Activated CD4-positive, alpha-beta memory T cell treated with anti-CD3 and anti-CD28 coated beads for 36 hours (primary cell): ENCODE results near the gene MGP. TPM values are rescaled to one million over a fixed set of nuclear protein-coding genes. Genes with fewer than 3 reads are reported as not detected.

Experiments used
- CTCF ChIA-PET: fragments of 350-600 bp; sonication (Branson Sonifier 250); formaldehyde crosslinking; loops from one replicate; lab custom pipeline; 2021; ENCODE audit warnings: antibody characterized with exemption, inconsistent platforms; lab: Charles Lee
- POLR2A ChIA-PET: fragments of 350-600 bp; sonication (Branson Sonifier 250); formaldehyde crosslinking; loops from one replicate; lab custom pipeline; 2021; ENCODE audit warnings: antibody characterized with exemption; lab: Charles Lee
- DNase-seq: peaks from one replicate; pipeline ENCODE4 v3.0.0-alpha.2; 2020
- H3K27ac Mint-ChIP-seq: one replicate; pipeline ENCODE4 v1.8.0; 2021; ENCODE audit warnings: mixed read lengths
- H3K27me3 Mint-ChIP-seq: one replicate; pipeline ENCODE4 v1.8.0; 2021; ENCODE audit warnings: mixed read lengths
- H3K36me3 Mint-ChIP-seq: one replicate; pipeline ENCODE4 v1.8.0; 2021; ENCODE audit warnings: mixed read lengths
- H3K4me1 Mint-ChIP-seq: one replicate; pipeline ENCODE4 v1.8.0; 2021; ENCODE audit warnings: low read depth, mixed read lengths
- H3K4me3 Mint-ChIP-seq: one replicate; pipeline ENCODE4 v1.8.0; 2021; ENCODE audit warnings: mild to moderate bottlenecking, mixed read lengths
- H3K9me3 Mint-ChIP-seq: one replicate; pipeline ENCODE4 v1.8.0; 2021; ENCODE audit warnings: mixed read lengths
- intact Hi-C: fragments of 100-400 bp; cut with micrococcal nuclease; formaldehyde crosslinking; loops from one replicate; pipeline ENCODE4 v1.15.1; 2023
- total RNA-seq, 2 experiments: library from RNA; stranded (reverse); gene quantifications; one replicate each; pipeline ENCODE4 v1.2.3, GENCODE V29; 2021

The MGP gene
- total RNA-seq, 2 experiments from 2014 or later = not detected

- DNase-seq = no peak
- no peak overlapping the region for H3K4me3 Mint-ChIP-seq
- POLR2A ChIA-PET = no interaction called here
- intact Hi-C loops = no loop called here
- H3K4me1 Mint-ChIP-seq = no peaks in the 10 kb centered on the region
- CTCF ChIA-PET = interaction anchor here (1.3 to 2.0 kb wide), 3 partner anchors 144 to 371 kb away, joined by 3 to 6 read pairs (median 5); partner anchors contain the start of gene RERG
- H3K27me3 Mint-ChIP-seq = no peaks in the 10 kb centered on the region
- H3K9me3 Mint-ChIP-seq = no peaks in the 10 kb centered on the region
- no peaks in the 10 kb centered on the region for H3K36me3 Mint-ChIP-seq
- H3K27ac Mint-ChIP-seq = no peak overlapping the region
Observed at GRCh38 chr12:14850929-14851663, 34.6 kb downstream of the MGP start.

GRCh38 chr12:14849661-14850060 lies 36.0 kb downstream of the MGP start:
- Mint-ChIP-seq H3K36me3 (no peaks in the 10 kb centered on the region), H3K4me1 (no peaks in the 10 kb centered on the region), H3K9me3 (no peaks in the 10 kb centered on the region), H3K4me3 (no peak overlapping the region), H3K27ac (no peak overlapping the region), H3K27me3 (no peaks in the 10 kb centered on the region)
- ChIA-PET CTCF (interaction anchor here (1.3 to 7.0 kb wide), 4 partner anchors 126 to 372 kb away, joined by 3 to 121 read pairs (median 14); partner anchors contain the start of gene RERG), POLR2A (no interaction called here)
- no peak for DNase-seq
- intact Hi-C loops = no loop called here

DNA sequence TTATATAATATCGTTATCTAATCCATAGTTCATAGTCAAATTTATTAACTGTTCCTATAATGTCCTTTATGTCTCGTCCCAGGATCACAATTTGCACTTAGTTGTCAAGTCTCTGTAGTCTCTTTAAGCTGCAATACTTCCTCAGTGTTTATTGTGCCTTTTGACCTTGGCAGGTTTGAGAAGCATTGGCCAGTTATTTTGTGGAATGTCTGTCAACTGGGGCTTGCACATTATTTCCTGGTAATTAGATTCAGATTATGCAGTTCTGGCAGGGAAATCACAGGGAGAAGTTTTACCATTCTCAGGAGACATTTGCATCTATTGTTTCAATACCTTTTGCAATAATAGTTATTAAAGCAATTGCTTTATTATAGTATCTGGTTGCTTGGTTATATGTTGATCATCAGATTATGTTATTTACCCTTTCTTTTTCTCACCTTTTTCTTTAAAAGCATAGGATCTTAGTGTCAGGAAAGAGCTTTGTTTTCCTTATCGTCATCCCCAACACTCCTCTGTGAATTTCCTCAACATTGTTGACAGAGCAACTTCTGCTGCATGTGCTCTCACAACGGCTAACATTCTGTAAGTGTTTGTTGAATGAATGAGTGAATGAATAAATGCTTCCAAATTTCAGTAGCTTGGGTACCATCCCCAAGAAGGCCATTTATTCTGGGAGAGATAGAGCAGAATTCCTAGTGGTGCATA lies 38.6 kb downstream of the MGP start:
- H3K27me3 Mint-ChIP-seq = no peaks in the 10 kb centered on the region
- CTCF ChIA-PET = interaction anchor here (1.0 to 7.0 kb wide), 5 partner anchors 124 to 374 kb away, joined by 3 to 121 read pairs (median 10); partner anchors contain the start of gene RERG
- no peak for DNase-seq
- POLR2A ChIA-PET = no interaction called here
- H3K4me3 Mint-ChIP-seq = no peak overlapping the region
- H3K36me3 Mint-ChIP-seq = no peaks in the 10 kb centered on the region
- H3K4me1 Mint-ChIP-seq = no peaks in the 10 kb centered on the region
- intact Hi-C loops = loop anchor here (2.0 kb wide), 1 partner anchor 54 kb away; no protein-coding TSS in a partner anchor
- no peak overlapping the region for H3K27ac Mint-ChIP-seq
- no peaks in the 10 kb centered on the region for H3K9me3 Mint-ChIP-seq

DNA sequence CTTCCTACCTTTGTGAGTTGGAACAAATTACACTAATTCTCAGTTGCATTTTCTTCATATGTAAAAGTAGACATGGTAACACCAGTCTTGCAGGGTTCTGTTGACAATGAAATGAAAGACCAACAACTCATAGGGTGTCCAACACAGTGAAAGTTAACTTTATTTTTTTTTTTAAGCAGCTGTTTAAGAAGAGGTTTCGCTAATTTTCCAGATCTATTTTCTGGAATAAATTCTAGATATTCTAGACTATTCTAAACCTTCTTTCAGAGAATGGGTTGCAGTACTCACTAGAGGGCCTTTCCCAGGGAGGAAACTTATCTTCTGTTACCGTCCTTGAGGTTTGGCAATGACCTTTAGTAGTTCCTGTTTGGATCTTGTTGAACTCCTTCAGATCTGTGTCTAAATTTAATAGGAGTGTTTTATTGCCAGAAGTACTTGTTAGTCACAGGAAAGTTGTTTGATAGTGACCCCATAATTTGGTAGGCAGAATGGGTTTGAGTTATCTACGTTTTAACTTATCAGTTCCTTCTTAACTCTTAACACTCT lies 39.5 kb downstream of the MGP start:
- ChIA-PET POLR2A (no interaction called here), CTCF (interaction anchor here (0.5 to 7.0 kb wide), 19 partner anchors 9 to 375 kb away, joined by 3 to 121 read pairs (median 4); partner anchors contain the start of gene RERG)
- Mint-ChIP-seq H3K9me3 (no peaks in the 10 kb centered on the region), H3K27me3 (no peaks in the 10 kb centered on the region), H3K36me3 (no peaks in the 10 kb centered on the region), H3K27ac (no peak overlapping the region), H3K4me1 (no peaks in the 10 kb centered on the region), H3K4me3 (no peak overlapping the region)
- DNase-seq = no peak
- intact Hi-C loops = loop anchor here (2.0 kb wide), 1 partner anchor 55 kb away; no protein-coding TSS in a partner anchor

DNA sequence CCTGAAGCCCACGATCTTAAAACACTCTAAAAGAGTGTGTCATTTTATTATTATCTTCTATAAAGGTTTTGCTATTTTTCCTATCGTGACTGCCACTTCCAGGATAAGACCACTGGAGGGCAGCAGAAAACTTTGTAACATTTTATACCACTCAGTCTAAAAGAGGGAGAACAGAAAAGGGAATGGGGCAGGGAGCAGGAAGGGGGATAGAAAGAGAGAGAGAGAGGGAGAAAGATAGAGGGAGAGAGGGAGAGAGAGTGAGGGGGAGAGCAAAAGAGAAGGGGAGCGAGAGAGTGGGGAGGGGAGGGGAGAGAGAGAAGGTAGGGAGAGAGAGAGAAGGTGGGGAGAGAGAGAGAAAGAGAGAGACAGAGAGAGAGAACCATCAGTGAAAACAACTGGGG lies 40.3 kb downstream of the MGP start:
- H3K4me3 Mint-ChIP-seq = no peak overlapping the region
- peak; percentile 43 for DNase-seq
- CTCF ChIA-PET = interaction anchor here (0.6 to 7.0 kb wide), 15 partner anchors 8 to 376 kb away, joined by 3 to 121 read pairs (median 4); partner anchors contain the start of gene RERG
- no peaks in the 10 kb centered on the region for H3K36me3 Mint-ChIP-seq
- intact Hi-C loops = loop anchor here (1.0 to 2.0 kb wide), 3 partner anchors 122 to 375 kb away; partner anchors contain the start of gene RERG
- no peaks in the 10 kb centered on the region for H3K27me3 Mint-ChIP-seq
- no peaks in the 10 kb centered on the region for H3K9me3 Mint-ChIP-seq
- POLR2A ChIA-PET = no interaction called here
- H3K4me1 Mint-ChIP-seq = no peaks in the 10 kb centered on the region
- no peak overlapping the region for H3K27ac Mint-ChIP-seq

- no peaks in the 10 kb centered on the region for H3K36me3 Mint-ChIP-seq
- ChIA-PET CTCF (interaction anchor here (0.6 to 7.0 kb wide), 8 partner anchors 9 to 425 kb away, joined by 3 to 121 read pairs (median 5); partner anchors contain the start of gene RERG), POLR2A (no interaction called here)
- DNase-seq = no peak
- no peaks in the 10 kb centered on the region for H3K9me3 Mint-ChIP-seq
- H3K4me3 Mint-ChIP-seq = no peak overlapping the region
- intact Hi-C loops = loop anchor here (2.0 kb wide), 1 partner anchor 376 kb away; the partner anchor contains the start of gene RERG
- H3K27me3 Mint-ChIP-seq = peaks cover 5% of the 10 kb centered on the region
- H3K4me1 Mint-ChIP-seq = no peaks in the 10 kb centered on the region
- H3K27ac Mint-ChIP-seq = no peak overlapping the region
Observed at GRCh38 chr12:14844401-14844800, 41.3 kb downstream of the MGP start.

- Mint-ChIP-seq H3K27me3 (peaks cover 6% of the 10 kb centered on the region), H3K4me1 (no peaks in the 10 kb centered on the region), H3K36me3 (no peaks in the 10 kb centered on the region), H3K4me3 (no peak within 1 kb of the TSS), H3K27ac (no peak within 1 kb of the TSS), H3K9me3 (no peaks in the 10 kb centered on the region)
- ChIA-PET POLR2A (no interaction called here), CTCF (interaction anchor here (2.0 to 7.0 kb wide), 2 partner anchors 151 to 154 kb away, joined by 6 to 121 read pairs; no protein-coding TSS in a partner anchor)
- no peak for DNase-seq
- intact Hi-C loops = no loop called here
Observed at GRCh38 chr12:14843425-14843887, 42.2 kb downstream of the MGP start, which contains the start of gene ART4. TSS of gene ART4 (minus strand) at chr12:14843526. CDS start at chr12:14843113, 413 bp downstream.

GRCh38 chr12:14842315-14842714 lies 43.3 kb downstream of the MGP start:
- Mint-ChIP-seq H3K27ac (no peak overlapping the region), H3K9me3 (no peaks in the 10 kb centered on the region), H3K27me3 (peaks cover 7% of the 10 kb centered on the region), H3K4me3 (no peak overlapping the region), H3K36me3 (no peaks in the 10 kb centered on the region), H3K4me1 (no peaks in the 10 kb centered on the region)
- ChIA-PET CTCF (interaction anchor here (7.0 kb wide), 1 partner anchor 152 kb away, joined by 121 read pairs; no protein-coding TSS in a partner anchor), POLR2A (no interaction called here)
- no peak for DNase-seq
- intact Hi-C loops = no loop called here

DNA sequence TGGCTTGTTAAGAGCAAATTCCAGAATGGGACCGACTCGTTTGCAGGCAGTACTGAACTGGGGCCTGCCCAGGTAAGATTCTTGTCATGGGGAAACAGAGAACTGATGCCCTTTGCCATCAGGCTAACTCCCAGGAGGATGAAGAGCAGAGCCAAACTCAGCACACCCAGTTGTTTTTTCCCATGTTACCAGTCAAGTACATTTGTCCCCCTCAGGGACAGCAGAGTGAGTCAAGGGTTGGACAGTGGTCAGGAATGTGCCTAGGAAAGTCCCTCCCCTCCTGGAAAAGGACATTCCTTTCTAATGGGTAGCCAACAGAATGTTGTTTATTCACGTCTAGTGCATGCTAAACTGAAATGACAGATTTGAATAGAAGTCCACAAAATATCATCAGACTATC lies 43.9 kb downstream of the MGP start:
- intact Hi-C loops = no loop called here
- CTCF ChIA-PET = no interaction called here
- no peak overlapping the region for H3K4me3 Mint-ChIP-seq
- DNase-seq = no peak
- H3K4me1 Mint-ChIP-seq = no peaks in the 10 kb centered on the region
- no peaks in the 10 kb centered on the region for H3K36me3 Mint-ChIP-seq
- no peak overlapping the region for H3K27ac Mint-ChIP-seq
- H3K9me3 Mint-ChIP-seq = no peaks in the 10 kb centered on the region
- POLR2A ChIA-PET = no interaction called here
- peaks cover 9% of the 10 kb centered on the region for H3K27me3 Mint-ChIP-seq

GRCh38 chr12:14840616-14841015 lies 45.0 kb downstream of the MGP start:
- intact Hi-C loops = no loop called here
- Mint-ChIP-seq H3K4me1 (no peaks in the 10 kb centered on the region), H3K9me3 (no peaks in the 10 kb centered on the region), H3K36me3 (no peaks in the 10 kb centered on the region), H3K27ac (no peak overlapping the region), H3K4me3 (no peak overlapping the region), H3K27me3 (peaks cover 9% of the 10 kb centered on the region)
- POLR2A ChIA-PET = no interaction called here
- DNase-seq = no peak
- CTCF ChIA-PET = interaction anchor here (0.8 to 2.1 kb wide), 2 partner anchors 121 to 155 kb away, joined by 3 to 6 read pairs; no protein-coding TSS in a partner anchor

DNA sequence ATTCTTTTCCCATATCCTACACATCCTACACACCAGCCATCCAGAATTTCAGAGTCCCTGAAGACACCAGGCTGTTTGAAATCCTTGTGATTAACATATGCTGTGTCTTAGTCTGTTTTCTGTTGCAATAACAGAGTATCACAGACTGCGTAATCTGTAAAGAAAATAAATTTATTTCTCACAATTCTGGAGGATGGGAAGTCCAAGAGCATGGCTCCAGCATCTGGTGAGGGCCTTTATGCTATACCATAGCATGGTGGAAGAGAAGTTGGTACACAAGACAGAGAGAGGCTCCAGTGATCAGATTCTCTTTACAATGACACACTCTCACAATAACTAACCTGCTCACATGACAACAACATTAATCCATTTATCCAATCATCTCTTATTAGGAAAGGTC lies 46.4 kb downstream of the MGP start:
- ChIA-PET CTCF (interaction anchor here (2.1 kb wide), 1 partner anchor 156 kb away, joined by 6 read pairs; no protein-coding TSS in a partner anchor), POLR2A (no interaction called here)
- H3K27ac Mint-ChIP-seq = no peak overlapping the region
- no peak overlapping the region for H3K4me3 Mint-ChIP-seq
- H3K9me3 Mint-ChIP-seq = no peaks in the 10 kb centered on the region
- peaks cover 9% of the 10 kb centered on the region for H3K27me3 Mint-ChIP-seq
- no peaks in the 10 kb centered on the region for H3K36me3 Mint-ChIP-seq
- no peaks in the 10 kb centered on the region for H3K4me1 Mint-ChIP-seq
- no peak for DNase-seq
- intact Hi-C loops = no loop called here
